HCT116 (cell line): Measurements from ENCODE around the gene LMOD1. TPM values are rescaled to one million over a fixed set of nuclear protein-coding genes. Genes with fewer than 3 reads are reported as not detected.

Source experiments
- ATAC-seq: fragments of 200-7000 bp; cut with Tn5 transposase; 2 replicates; pipeline ENCODE4 v1.9.1; 2020; ENCODE audit warnings: mild to moderate bottlenecking, moderate library complexity
- BruUV-seq: library from RNA; stranded (reverse); fragments of 400-500 nt; replicated peaks from 2 replicates; lab custom pipeline; 2021; lab: Mats Ljungman, UMichigan
- CTCF ChIA-PET: fragments of 300-600 bp; sonication (Branson Sonifier 250); formaldehyde crosslinking; loops from one replicate; lab custom pipeline; 2021; ENCODE audit warnings: antibody characterized with exemption; lab: Charles Lee
- POLR2A ChIA-PET: fragments of 300-600, 350-600 bp; sonication (Branson Sonifier 250); formaldehyde crosslinking; loops from one replicate; lab custom pipeline; 2021; ENCODE audit warnings: antibody characterized with exemption; lab: Charles Lee
- RAD21 ChIA-PET, 2 experiments: fragments of 300-600 bp; sonication (Branson Sonifier 250); formaldehyde crosslinking; loops; one replicate each; lab custom pipeline; 2023; ENCODE audit warnings: low total read pairs in 2 of 2; ENCODE audit not compliant: uncharacterized antibody in 2 of 2, unreplicated experiment in 2 of 2, low non-redundant PET in 1 of 2; lab: Charles Lee
- DNase-seq: peaks from one replicate; pipeline ENCODE4 v3.0.0-alpha.2; 2010; ENCODE audit warnings: low read depth, low spot score
- H2AFZ ChIP-seq: fragments of 200-600 bp; shearing (Covaris generic), sonication (generic); 2 replicates; pipeline ENCODE4 v1.6.1; 2017; ENCODE audit warnings: low read depth, mixed run types, mixed read lengths, antibody characterized with exemption, low read length; ENCODE audit not compliant: poor library complexity, severe bottlenecking
- H3K27ac ChIP-seq: 2 replicates; pipeline ENCODE4 v1.5.1; 2012; ENCODE audit warnings: low read depth, low read length
- H3K27me3 ChIP-seq: fragments of 200-600 bp; sonication (generic); 2 replicates; pipeline ENCODE4 v1.6.1; 2016; ENCODE audit warnings: mixed run types, low read length, mixed read lengths; ENCODE audit not compliant: insufficient read depth
- H3K36me3 ChIP-seq, 2 experiments: fragments of 200-500 bp in 1 of 2; fragments of 200-600 bp in 1 of 2; sonication (Bioruptor generic) in 1 of 2; sonication (generic) in 1 of 2; 2 replicates each; pipeline versions ENCODE4 v1.5.1 to v1.6.1; 2014 to 2016; ENCODE audit warnings: low read length in 2 of 2, inconsistent platforms in 1 of 2, mixed read lengths in 1 of 2, mixed run types in 1 of 2; ENCODE audit not compliant: insufficient read depth in 2 of 2, control insufficient read depth in 1 of 2
- H3K4me1 ChIP-seq, 2 experiments: fragments of 200-600 bp in 1 of 2; sonication (generic) in 1 of 2; 2 replicates each; pipeline versions ENCODE4 v1.5.1 to v1.6.1; 2012 to 2017; ENCODE audit warnings: low read length in 2 of 2, inconsistent platforms in 1 of 2, mild to moderate bottlenecking in 1 of 2, mixed read lengths in 1 of 2, mixed run types in 1 of 2, moderate library complexity in 1 of 2; ENCODE audit not compliant: insufficient read depth in 2 of 2, control insufficient read depth in 1 of 2
- H3K4me2 ChIP-seq: fragments of 200-600 bp; sonication (generic); 2 replicates; pipeline ENCODE4 v1.6.1; 2017; ENCODE audit warnings: mixed run types, low read length, mixed read lengths
- H3K4me3 ChIP-seq, 2 experiments: fragments of 200-600 bp in 1 of 2; sonication (generic) in 1 of 2; replicated peaks in 1 of 2; 2 replicates each; pipeline ENCODE4 v1.5.1; 2011 to 2016; ENCODE audit warnings: low read length in 2 of 2, control low read depth in 1 of 2, low read depth in 1 of 2, mild to moderate bottlenecking in 1 of 2, mixed read lengths in 1 of 2, mixed run types in 1 of 2
- H3K79me2 ChIP-seq: fragments of 200-600 bp; sonication (generic); 2 replicates; pipeline ENCODE4 v1.6.1; 2017; ENCODE audit warnings: mild to moderate bottlenecking, mixed run types, low read length, moderate library complexity, mixed read lengths; ENCODE audit not compliant: insufficient read depth
- H3K9ac ChIP-seq: fragments of 200-600 bp; sonication (generic); 2 replicates; pipeline ENCODE4 v1.6.1; 2016; ENCODE audit warnings: low read length, mixed read lengths
- H3K9me2 ChIP-seq: fragments of 200-600 bp; sonication (generic), shearing (Covaris generic); 2 replicates; pipeline ENCODE4 v1.6.1; 2017; ENCODE audit warnings: mixed run types, mild to moderate bottlenecking, moderate library complexity; ENCODE audit not compliant: insufficient read depth
- H3K9me3 ChIP-seq, 2 experiments: fragments of 200-500 bp in 1 of 2; fragments of 200-600 bp in 1 of 2; sonication (Bioruptor generic) in 1 of 2; sonication (generic) in 1 of 2; 2 replicates each; pipeline ENCODE4 v1.6.1; 2014 to 2017; ENCODE audit warnings: low read length in 2 of 2, mixed read lengths in 2 of 2, inconsistent platforms in 1 of 2, low read depth in 1 of 2, mild to moderate bottlenecking in 1 of 2, mixed run types in 1 of 2, moderate library complexity in 1 of 2; ENCODE audit not compliant: control insufficient read depth in 1 of 2, insufficient read depth in 1 of 2
- H4K20me1 ChIP-seq: fragments of 200-600 bp; sonication (generic), shearing (Covaris generic); 2 replicates; pipeline ENCODE4 v1.6.1; 2017; ENCODE audit warnings: mixed run types, mild to moderate bottlenecking, moderate library complexity; ENCODE audit not compliant: insufficient read depth
- FOSL1 ChIP-seq: IDR thresholded peaks from 2 replicates; pipeline ENCODE4 v1.6.1; 2012; ENCODE audit warnings: low read depth
- POLR2AphosphoS5 ChIP-seq: IDR thresholded peaks from 2 replicates; pipeline ENCODE4 v1.6.1; 2011; ENCODE audit warnings: mild to moderate bottlenecking, low read depth, low read length, moderate library complexity
- SIN3A ChIP-seq: IDR thresholded peaks from 2 replicates; pipeline ENCODE4 v1.6.1; 2012; ENCODE audit warnings: low read depth
- SP1 ChIP-seq: IDR thresholded peaks from 2 replicates; pipeline ENCODE4 v1.6.1; 2012; ENCODE audit warnings: low read depth
- SRF ChIP-seq: IDR thresholded peaks from 2 replicates; pipeline ENCODE4 v1.6.1; 2012; ENCODE audit warnings: low read depth
- intact Hi-C: fragments of 100-400 bp; cut with micrococcal nuclease; formaldehyde crosslinking; loops from 2 replicates; pipeline ENCODE4 v1.10.0; 2022
- total RNA-seq: library from RNA; stranded (reverse); gene quantifications from one replicate; pipeline ENCODE4 v1.2.1, GENCODE V29; 2021; ENCODE audit not compliant: unreplicated experiment
- TF ChIP-seq, protein P1 (sequence below): IDR thresholded peaks from 2 replicates; pipeline ENCODE4 v1.6.1; 2012

Gene LMOD1
- total RNA-seq, 1 experiment from 2014 or later: 0.12 TPM

DNA sequence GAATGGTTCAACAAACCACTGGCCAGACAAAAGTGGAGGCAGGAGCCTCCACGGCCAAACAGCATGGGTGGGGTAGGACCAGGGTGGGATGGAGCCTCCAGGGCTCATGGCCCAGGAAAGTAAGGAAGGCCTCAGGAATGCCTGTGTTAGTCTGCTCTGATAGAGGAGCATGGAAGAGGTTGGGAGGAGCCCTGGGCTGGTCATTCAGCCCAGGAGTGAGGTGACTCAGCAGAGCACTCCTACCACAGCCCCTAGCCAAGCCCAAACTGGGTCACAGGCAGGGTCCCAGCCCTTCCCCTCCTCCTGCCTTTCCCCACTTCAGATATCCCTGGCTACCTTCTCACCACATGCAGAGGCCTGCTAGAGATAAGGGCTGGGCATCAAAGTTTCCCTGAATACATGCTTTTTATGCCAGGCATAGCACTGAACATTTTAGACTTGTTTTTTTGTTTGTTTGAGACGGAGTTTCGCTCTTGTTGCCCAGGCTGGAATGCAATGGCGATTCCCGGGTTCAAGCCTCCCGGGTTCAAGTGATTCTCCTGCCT, 60.7 kb downstream of the LMOD1 start:
- ChIA-PET CTCF (interaction anchor here (4.2 kb wide), 1 partner anchor 10 kb away, joined by 27 read pairs; no protein-coding TSS in a partner anchor), RAD21 (no interaction called here), POLR2A (interaction anchor here (1.1 kb wide), 1 partner anchor 10 kb away, joined by 3 read pairs; no protein-coding TSS in a partner anchor)
- BruUV-seq: no TSS peak
- no peaks in the 10 kb centered on the region for H3K9me2 ChIP-seq
- H3K36me3 ChIP-seq: no peaks in the 10 kb centered on the region
- no peak overlapping the region for H3K4me3 ChIP-seq
- no peaks in the 10 kb centered on the region for H3K9me3 ChIP-seq
- no peaks in the 10 kb centered on the region for H4K20me1 ChIP-seq
- peak; percentile 35; the same call in 1 of the 2 replicates for ATAC-seq
- intact Hi-C loops: loop anchor here (5.0 kb wide), 1 partner anchor 237 kb away; the partner anchor contains the start of gene GPR37L1
- peak overlapping the region; percentile 39 for H3K9ac ChIP-seq
- peak overlapping the region; percentile 54 for H3K4me2 ChIP-seq
- peak overlapping the region; percentile 47; the same call in 1 of the 2 replicates for H3K27ac ChIP-seq
- peak; percentile 26 for DNase-seq
- H2AFZ ChIP-seq: no peak overlapping the region
- no peaks in the 10 kb centered on the region for H3K27me3 ChIP-seq
- peaks cover 49 to 74% of the 10 kb centered on the region in 2 experiments for H3K4me1 ChIP-seq
- TF ChIP-seq POLR2AphosphoS5 (peak; percentile 58), SIN3A (no peak)
- TF ChIP-seq, all 23 proteins: peak for 1
- H3K79me2 ChIP-seq: no peaks in the 10 kb centered on the region

DNA sequence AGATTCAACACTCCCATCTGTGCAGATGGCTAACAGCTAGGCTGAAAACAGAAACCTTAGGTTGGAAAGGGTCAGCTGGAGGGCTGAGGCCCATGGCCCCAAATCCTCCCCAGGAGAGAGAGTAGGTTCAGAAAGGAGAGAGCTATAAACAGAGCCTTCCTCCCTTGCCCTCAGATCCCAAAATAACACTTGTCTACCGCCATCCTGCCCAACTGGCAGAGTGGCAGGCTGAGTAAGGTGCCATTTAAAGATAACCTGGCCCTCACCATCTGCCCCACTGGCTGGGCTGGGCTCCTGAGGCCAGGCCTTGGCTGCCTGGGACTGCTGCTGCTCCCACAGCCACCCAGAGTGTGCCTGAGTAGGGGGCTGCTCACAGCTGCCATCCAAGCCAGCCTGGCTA, 61.9 kb downstream of the LMOD1 start:
- Histone ChIP-seq H3K9ac (peak overlapping the region; percentile 54), H3K4me3 (peak overlapping the region in 1 of 2 experiments; percentile 23; a peak in 1 of 4 replicates), H2AFZ (no peak overlapping the region), H3K4me2 (peak overlapping the region; percentile 71), H3K4me1 (peaks cover 47 to 71% of the 10 kb centered on the region in 2 experiments), H4K20me1 (no peaks in the 10 kb centered on the region), H3K36me3 (no peaks in the 10 kb centered on the region), H3K9me2 (no peaks in the 10 kb centered on the region), H3K79me2 (no peaks in the 10 kb centered on the region), H3K27me3 (no peaks in the 10 kb centered on the region), H3K9me3 (no peaks in the 10 kb centered on the region), H3K27ac (peak overlapping the region; percentile 64)
- ChIA-PET POLR2A (interaction anchor here (1.3 kb wide), 1 partner anchor 9 kb away, joined by 3 read pairs; no protein-coding TSS in a partner anchor), CTCF (interaction anchor here (1.2 to 4.2 kb wide), 3 partner anchors 11 to 118 kb away, joined by 4 to 27 read pairs (median 5); no protein-coding TSS in a partner anchor), RAD21 (interaction anchor here in 1 of 2 experiments (0.6 kb wide), 1 partner anchor 12 kb away, joined by 3 read pairs; no protein-coding TSS in a partner anchor)
- DNase-seq (no peak), ATAC-seq (no peak)
- intact Hi-C loops: no loop called here
- TF ChIP-seq POLR2AphosphoS5: no peak
- TF ChIP-seq, protein P1, sequence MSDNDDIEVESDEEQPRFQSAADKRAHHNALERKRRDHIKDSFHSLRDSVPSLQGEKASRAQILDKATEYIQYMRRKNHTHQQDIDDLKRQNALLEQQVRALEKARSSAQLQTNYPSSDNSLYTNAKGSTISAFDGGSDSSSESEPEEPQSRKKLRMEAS: no peak
- TF ChIP-seq FOSL1: no peak
- no peak for TF ChIP-seq SRF
- TF ChIP-seq SP1: no peak
- BruUV-seq: no TSS peak
